ENCODE measurements around the gene LHX1. TPM values are rescaled to one million over a fixed set of nuclear protein-coding genes. Genes with fewer than 3 reads are reported as not detected.

Gene LHX1
- total RNA-seq, 1 donor from 2014 or later, result 2.6 TPM

DNA sequence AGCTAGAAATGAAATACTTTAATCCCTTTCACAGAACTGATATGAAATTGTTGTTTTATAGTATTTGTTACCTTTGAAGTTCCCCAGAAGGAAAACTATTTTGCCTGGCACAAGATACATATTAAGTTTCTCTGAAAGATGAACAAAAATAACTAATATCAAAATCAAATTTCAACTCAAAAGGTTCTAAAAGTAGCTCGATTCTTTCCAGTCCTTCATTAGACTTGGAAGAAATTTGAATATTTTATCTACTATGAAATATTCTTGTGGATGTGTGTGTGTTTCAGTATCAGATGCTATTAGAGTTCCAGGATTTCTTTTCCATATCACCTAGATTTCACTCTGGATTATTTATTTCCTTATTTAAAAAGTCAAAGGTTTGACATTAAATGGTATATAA, 7.9 kb downstream of the LHX1 start:
- Mint-ChIP-seq H3K36me3 (ENCODE audit: unreplicated experiment) (no peaks in the 10 kb centered on the region), H3K4me3 (ENCODE audit: unreplicated experiment) (no peak overlapping the region), H3K4me1 (ENCODE audit: low read depth, unreplicated experiment) (peaks cover 6% of the 10 kb centered on the region), H3K27ac (ENCODE audit: unreplicated experiment) (no peak overlapping the region), H3K9me3 (ENCODE audit: unreplicated experiment) (peaks cover 15% of the 10 kb centered on the region), H3K27me3 (ENCODE audit: unreplicated experiment) (peaks cover 43% of the 10 kb centered on the region)
- DNase-seq, result no peak
- TF ChIP-seq, protein P1, sequence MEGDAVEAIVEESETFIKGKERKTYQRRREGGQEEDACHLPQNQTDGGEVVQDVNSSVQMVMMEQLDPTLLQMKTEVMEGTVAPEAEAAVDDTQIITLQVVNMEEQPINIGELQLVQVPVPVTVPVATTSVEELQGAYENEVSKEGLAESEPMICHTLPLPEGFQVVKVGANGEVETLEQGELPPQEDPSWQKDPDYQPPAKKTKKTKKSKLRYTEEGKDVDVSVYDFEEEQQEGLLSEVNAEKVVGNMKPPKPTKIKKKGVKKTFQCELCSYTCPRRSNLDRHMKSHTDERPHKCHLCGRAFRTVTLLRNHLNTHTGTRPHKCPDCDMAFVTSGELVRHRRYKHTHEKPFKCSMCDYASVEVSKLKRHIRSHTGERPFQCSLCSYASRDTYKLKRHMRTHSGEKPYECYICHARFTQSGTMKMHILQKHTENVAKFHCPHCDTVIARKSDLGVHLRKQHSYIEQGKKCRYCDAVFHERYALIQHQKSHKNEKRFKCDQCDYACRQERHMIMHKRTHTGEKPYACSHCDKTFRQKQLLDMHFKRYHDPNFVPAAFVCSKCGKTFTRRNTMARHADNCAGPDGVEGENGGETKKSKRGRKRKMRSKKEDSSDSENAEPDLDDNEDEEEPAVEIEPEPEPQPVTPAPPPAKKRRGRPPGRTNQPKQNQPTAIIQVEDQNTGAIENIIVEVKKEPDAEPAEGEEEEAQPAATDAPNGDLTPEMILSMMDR (IDR thresholded peaks at IDR 0.05; ENCODE audit: partially characterized antibody, unreplicated experiment), result no peak

DNA sequence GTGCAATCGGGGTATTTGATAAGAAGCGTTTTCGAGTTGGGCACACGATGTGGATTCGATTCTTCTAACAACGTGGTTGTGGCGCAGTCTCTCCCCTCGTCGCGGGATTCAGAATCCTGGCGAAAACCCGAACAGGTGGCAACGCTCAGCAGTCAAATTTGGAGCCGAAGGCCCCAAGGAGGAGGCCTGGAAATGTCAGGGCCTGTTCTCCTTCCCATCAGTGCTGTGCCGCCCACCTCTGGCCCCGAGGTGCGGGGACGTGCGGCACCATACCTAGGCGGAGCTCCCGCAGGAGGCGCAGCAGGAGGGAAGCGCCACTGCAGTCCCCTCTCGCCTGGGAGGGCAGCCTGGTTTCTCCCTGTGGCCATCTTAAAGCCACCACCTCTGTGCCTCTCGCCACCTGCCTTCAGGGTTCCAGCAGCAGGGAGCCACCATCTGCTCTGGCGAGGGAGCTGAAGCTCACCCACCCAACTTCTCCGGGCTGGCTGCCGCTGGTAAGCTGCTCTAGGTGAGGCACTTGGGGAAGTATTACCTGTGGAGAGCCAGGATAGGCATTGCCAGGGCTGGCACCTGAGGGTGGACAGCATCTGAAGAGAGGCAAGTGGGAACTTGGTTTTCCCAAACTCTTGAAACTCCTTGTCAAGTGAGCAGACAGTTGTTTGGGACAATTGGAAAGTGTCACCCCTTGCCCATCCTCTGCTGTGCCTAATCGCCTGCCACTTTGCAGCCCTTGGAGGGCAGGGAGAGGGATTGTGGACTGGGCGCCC, 8.9 kb downstream of the LHX1 start:
- H3K4me3 Mint-ChIP-seq (ENCODE audit: unreplicated experiment), result no peak overlapping the region
- TF ChIP-seq, protein P1 (IDR thresholded peaks at IDR 0.05; ENCODE audit: partially characterized antibody, unreplicated experiment), result no peak
- H3K36me3 Mint-ChIP-seq (ENCODE audit: unreplicated experiment), result no peaks in the 10 kb centered on the region
- peaks cover 33% of the 10 kb centered on the region for H3K27me3 Mint-ChIP-seq (ENCODE audit: unreplicated experiment)
- no peak overlapping the region for H3K27ac Mint-ChIP-seq (ENCODE audit: unreplicated experiment)
- peak; percentile 25 for DNase-seq
- peaks cover 13% of the 10 kb centered on the region for H3K9me3 Mint-ChIP-seq (ENCODE audit: unreplicated experiment)
- peaks cover 6% of the 10 kb centered on the region for H3K4me1 Mint-ChIP-seq (ENCODE audit: low read depth, unreplicated experiment)

DNA sequence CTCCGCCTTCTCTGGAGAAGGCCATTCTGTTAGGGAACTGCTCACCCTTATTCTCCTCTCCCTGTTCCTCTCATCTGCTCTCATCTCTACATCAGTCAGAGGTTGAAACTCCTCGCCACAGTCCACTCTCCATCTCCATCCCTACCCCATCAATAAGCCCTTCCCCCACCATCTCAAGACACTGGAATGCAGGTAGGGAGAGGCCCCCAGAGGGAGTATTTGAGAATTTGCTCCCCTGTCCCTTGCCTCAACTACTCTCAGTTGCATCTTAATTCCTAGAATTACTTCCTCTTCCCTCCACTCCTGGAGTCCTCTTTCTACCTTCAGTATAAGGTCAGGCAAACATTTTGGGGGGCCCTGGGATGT, 9.4 kb downstream of the LHX1 start:
- H3K27me3 Mint-ChIP-seq (ENCODE audit: unreplicated experiment), result peaks cover 27% of the 10 kb centered on the region
- no peak overlapping the region for H3K27ac Mint-ChIP-seq (ENCODE audit: unreplicated experiment)

DNA sequence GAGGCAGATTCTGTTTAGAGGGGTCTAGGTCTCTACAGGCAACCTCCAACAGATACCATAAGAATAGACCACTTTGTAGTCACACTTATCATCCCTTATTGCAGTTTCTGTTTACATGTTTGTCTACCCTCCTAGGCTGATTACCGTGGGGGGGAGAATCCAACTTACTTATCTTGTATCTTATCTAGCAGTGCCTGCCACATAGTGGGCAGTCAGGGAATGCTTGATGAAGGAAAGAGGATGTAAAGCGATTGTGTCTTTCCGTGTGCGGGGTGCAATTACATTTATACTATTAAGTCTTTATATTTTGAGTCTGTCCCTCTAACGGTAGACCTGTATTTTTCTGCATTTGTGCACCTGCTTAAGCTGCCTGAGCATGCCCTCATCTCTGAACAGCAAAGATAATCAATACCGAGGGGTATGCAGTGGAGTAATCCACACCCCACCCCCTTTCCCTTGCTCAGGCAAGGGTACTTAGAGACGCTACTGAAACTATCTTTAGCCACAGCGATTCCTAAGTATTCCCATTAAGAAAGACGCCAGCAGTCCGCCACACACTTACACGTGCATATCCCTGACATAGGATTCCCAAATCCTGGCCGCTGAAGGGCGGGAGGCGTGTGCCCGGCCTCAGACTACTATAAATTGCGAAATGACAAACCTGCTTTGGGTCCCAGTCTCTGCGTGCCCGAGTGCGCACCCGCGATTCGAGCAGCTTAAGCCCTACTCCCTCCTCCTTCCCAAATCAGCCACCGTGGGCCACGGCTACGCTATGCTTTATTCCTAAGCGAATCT, 10.8 kb downstream of the LHX1 start:
- Mint-ChIP-seq H3K27me3 (ENCODE audit: unreplicated experiment) (peaks cover 26% of the 10 kb centered on the region), H3K9me3 (ENCODE audit: unreplicated experiment) (peaks cover 8% of the 10 kb centered on the region), H3K27ac (ENCODE audit: unreplicated experiment) (peak overlapping the region; percentile 44), H3K4me3 (ENCODE audit: unreplicated experiment) (peak overlapping the region; percentile 92), H3K36me3 (ENCODE audit: unreplicated experiment) (no peaks in the 10 kb centered on the region), H3K4me1 (ENCODE audit: low read depth, unreplicated experiment) (peaks cover 6% of the 10 kb centered on the region)
- DNase-seq, result no peak
- TF ChIP-seq, protein P1 (IDR thresholded peaks at IDR 0.05; ENCODE audit: partially characterized antibody, unreplicated experiment), result no peak

More for the DNA sequence above, 9.4 kb downstream of the LHX1 start:
- H3K4me3 Mint-ChIP-seq (ENCODE audit: unreplicated experiment), result peak overlapping the region; percentile 11
- peaks cover 8% of the 10 kb centered on the region for H3K9me3 Mint-ChIP-seq (ENCODE audit: unreplicated experiment)
- TF ChIP-seq, protein P1 (IDR thresholded peaks at IDR 0.05; ENCODE audit: partially characterized antibody, unreplicated experiment), result no peak
- no peak for DNase-seq
- peaks cover 6% of the 10 kb centered on the region for H3K4me1 Mint-ChIP-seq (ENCODE audit: low read depth, unreplicated experiment)
- H3K36me3 Mint-ChIP-seq (ENCODE audit: unreplicated experiment), result no peaks in the 10 kb centered on the region
